ENCODE data around the gene NUP210L. TPM values are rescaled to one million over a fixed set of nuclear protein-coding genes. Genes with fewer than 3 reads are reported as not detected.

The NUP210L gene
- total and polyA plus RNA-seq, 9 of the 15 experiments (the other 6 are each of a cell fraction or from before 2014, with no cell fraction given) = 0.01 to 0.04 TPM; not detected in 7

DNA sequence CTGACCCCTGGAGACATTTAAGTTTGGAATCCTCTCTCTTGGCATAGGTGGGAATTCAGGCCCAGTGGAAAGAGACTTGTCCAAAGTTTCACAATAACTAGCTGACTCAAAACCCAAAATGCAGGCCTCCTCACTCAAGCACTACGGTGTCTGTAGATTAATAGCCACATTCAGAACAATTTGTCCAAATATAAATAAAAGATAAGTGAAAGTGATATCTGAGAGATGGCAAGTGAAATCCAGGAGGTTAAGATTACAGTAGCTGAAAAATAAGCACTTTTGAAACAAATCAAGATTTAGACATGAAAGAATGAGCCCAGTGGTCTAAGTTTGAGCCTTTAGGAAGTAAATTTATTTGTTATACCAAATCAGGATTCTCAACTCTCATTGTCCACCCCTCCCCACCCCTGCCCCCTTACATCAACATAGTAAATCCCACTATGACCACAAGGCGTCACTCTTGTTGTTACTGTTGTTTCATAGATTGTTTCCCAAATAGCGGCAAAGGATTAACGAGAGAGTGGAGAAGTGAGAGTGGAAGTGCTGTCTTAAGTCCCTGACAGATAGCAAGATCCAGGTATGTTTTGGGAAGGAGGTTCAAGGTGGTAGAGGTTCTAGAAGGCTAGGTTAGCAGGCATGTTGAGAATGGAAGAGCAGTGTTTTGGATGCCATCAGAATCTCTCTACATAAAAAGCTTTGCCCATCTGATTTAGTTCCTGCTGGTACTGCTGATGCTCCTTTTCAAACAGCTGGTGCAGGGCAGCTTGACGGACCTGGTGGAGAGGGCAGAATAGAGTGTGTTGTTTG, 44.1 kb upstream of the NUP210L start:
- no peaks in the 10 kb centered on the region for H4K20me1 ChIP-seq (replicated peaks; ENCODE audit: control insufficient read depth, insufficient read depth, low read length)
- WGBS (ENCODE audit: insufficient coverage, low coverage, missing lambda C conversion rate) = 0% methylated on average over 5 of the region's 5 CpGs
- peaks cover 5 to 8% of the 10 kb centered on the region in 2 experiments; a peak in 4 of 5 replicates for H3K4me1 ChIP-seq (replicated peaks in 1 of 2; ENCODE audit: control insufficient read depth in 2 of 2, insufficient read depth in 2 of 2, low read length in 2 of 2)
- peak overlapping the region; percentile 66 for H2AFZ ChIP-seq (ENCODE audit: low read depth, low read length)
- DNase-seq (ENCODE audit: extremely low read depth in 1 of 4, low spot score in 3 of 4) = peak; percentile 73 to 77 (median 76)
- no peaks in the 10 kb centered on the region for H3K9me1 ChIP-seq (ENCODE audit: control insufficient read depth, insufficient read depth, low read length)
- POLR2A ChIA-PET = interaction anchor here (0.6 to 2.1 kb wide), 8 partner anchors 9 to 406 kb away, joined by 3 to 7 read pairs (median 4); no protein-coding TSS in a partner anchor
- peak overlapping the region in 1 of 2 experiments; percentile 29; a peak in 1 of 4 replicates for H3K9ac ChIP-seq (ENCODE audit: insufficient read depth in 1 of 2, low read depth in 2 of 2, low read length in 2 of 2)
- H3K9me3 ChIP-seq (replicated peaks; ENCODE audit: control insufficient read depth, insufficient read depth, low read depth, low read length) = no peaks in the 10 kb centered on the region
- in situ Hi-C loops (cut with MboI) = no loop called here
- peak; percentile 88 for FAIRE-seq
- CTCF ChIA-PET (ENCODE audit: low intra/inter-chr PET ratio) = interaction anchor here (1.5 to 2.3 kb wide), 4 partner anchors 10 to 146 kb away, joined by 4 to 14 read pairs (median 6); partner anchors contain the start of gene HAX1
- peak overlapping the region; percentile 65; the same call in 1 of the 2 replicates for H3K4me2 ChIP-seq (ENCODE audit: insufficient read depth, low read length)
- H3K36me3 ChIP-seq (ENCODE audit: control insufficient read depth, insufficient read depth, low read length) = no peaks in the 10 kb centered on the region
- BruUV-seq (replicated peaks) = no TSS peak
- H3K27ac ChIP-seq (ENCODE audit: extremely low read depth, low read depth, low read length) = no peak overlapping the region
- intact Hi-C loops (cut with micrococcal nuclease) = loop anchor here (1.0 to 10.0 kb wide), 3 partner anchors 73 to 266 kb away; partner anchors contain the start of gene HAX1
- H3K4me3 ChIP-seq = no peak overlapping the region
- peak; percentile 87 for ATAC-seq
- no peaks in the 10 kb centered on the region for H3K27me3 ChIP-seq (ENCODE audit: control insufficient read depth in 2 of 2, insufficient read depth in 2 of 2, low read length in 2 of 2)
- H3K79me2 ChIP-seq (ENCODE audit: control insufficient read depth, insufficient read depth, low read length) = no peaks in the 10 kb centered on the region; the same call in 2 of the 3 replicates
- TF ChIP-seq SMC3 (conservative IDR thresholded peaks at IDR 0.05; ENCODE audit: insufficient read depth, low read depth, low read length) (peak; percentile 51), TEAD4 (IDR thresholded peaks at IDR 0.05; ENCODE audit: low read length) (0 out of 2 replicates have a peak, but pooled peaks have one; percentile 21), TEAD4 (CRISPR knock-in tag; IDR thresholded peaks at IDR 0.05; ENCODE audit: borderline replicate concordance) (no peak), U2AF1 (optimal IDR thresholded peaks at IDR 0.05; ENCODE audit: low read depth, low read length) (no peak), DPF2 (IDR thresholded peaks at IDR 0.05) (0 out of 2 replicates have a peak, but pooled peaks have one; percentile 21), ETS2 (tag; IDR thresholded peaks at IDR 0.05; ENCODE audit: borderline replicate concordance, poor library complexity, severe bottlenecking) (no peak)
- TF ChIP-seq, protein P1, sequence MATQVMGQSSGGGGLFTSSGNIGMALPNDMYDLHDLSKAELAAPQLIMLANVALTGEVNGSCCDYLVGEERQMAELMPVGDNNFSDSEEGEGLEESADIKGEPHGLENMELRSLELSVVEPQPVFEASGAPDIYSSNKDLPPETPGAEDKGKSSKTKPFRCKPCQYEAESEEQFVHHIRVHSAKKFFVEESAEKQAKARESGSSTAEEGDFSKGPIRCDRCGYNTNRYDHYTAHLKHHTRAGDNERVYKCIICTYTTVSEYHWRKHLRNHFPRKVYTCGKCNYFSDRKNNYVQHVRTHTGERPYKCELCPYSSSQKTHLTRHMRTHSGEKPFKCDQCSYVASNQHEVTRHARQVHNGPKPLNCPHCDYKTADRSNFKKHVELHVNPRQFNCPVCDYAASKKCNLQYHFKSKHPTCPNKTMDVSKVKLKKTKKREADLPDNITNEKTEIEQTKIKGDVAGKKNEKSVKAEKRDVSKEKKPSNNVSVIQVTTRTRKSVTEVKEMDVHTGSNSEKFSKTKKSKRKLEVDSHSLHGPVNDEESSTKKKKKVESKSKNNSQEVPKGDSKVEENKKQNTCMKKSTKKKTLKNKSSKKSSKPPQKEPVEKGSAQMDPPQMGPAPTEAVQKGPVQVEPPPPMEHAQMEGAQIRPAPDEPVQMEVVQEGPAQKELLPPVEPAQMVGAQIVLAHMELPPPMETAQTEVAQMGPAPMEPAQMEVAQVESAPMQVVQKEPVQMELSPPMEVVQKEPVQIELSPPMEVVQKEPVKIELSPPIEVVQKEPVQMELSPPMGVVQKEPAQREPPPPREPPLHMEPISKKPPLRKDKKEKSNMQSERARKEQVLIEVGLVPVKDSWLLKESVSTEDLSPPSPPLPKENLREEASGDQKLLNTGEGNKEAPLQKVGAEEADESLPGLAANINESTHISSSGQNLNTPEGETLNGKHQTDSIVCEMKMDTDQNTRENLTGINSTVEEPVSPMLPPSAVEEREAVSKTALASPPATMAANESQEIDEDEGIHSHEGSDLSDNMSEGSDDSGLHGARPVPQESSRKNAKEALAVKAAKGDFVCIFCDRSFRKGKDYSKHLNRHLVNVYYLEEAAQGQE (IDR thresholded peaks at IDR 0.05; ENCODE audit: borderline replicate concordance) = peak; percentile 56; the same call in 1 of the 2 replicates
- TF ChIP-seq, protein P1 (CRISPR knock-in tag; IDR thresholded peaks at IDR 0.05; ENCODE audit: low read depth) = no peak
- TF ChIP-seq, protein P2, sequence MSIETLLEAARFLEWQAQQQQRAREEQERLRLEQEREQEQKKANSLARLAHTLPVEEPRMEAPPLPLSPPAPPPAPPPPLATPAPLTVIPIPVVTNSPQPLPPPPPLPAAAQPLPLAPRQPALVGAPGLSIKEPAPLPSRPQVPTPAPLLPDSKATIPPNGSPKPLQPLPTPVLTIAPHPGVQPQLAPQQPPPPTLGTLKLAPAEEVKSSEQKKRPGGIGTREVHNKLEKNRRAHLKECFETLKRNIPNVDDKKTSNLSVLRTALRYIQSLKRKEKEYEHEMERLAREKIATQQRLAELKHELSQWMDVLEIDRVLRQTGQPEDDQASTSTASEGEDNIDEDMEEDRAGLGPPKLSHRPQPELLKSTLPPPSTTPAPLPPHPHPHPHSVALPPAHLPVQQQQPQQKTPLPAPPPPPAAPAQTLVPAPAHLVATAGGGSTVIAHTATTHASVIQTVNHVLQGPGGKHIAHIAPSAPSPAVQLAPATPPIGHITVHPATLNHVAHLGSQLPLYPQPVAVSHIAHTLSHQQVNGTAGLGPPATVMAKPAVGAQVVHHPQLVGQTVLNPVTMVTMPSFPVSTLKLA (conservative IDR thresholded peaks at IDR 0.05) = peak in 1 of 2 experiments; percentile 44; a peak in 2 of 4 replicates

Measured in K562 (cell line).